CD8-positive, alpha-beta memory T cell (primary cell): Measurements from ENCODE around the gene RAB33B. TPM values are rescaled to one million over a fixed set of nuclear protein-coding genes. Genes with fewer than 3 reads are reported as not detected.
"Not testable (repeated sequence)": the region's sequence is repeated elsewhere in the genome, so short reads cannot be mapped to it uniquely, and the experiment has no call there.

Source experiments
- CTCF ChIA-PET: fragments of 350-600 bp; sonication (Branson Sonifier 250); formaldehyde crosslinking; loops from one replicate; lab custom pipeline; 2021; ENCODE audit warnings: antibody characterized with exemption; lab: Charles Lee
- POLR2A ChIA-PET: fragments of 350-600 bp; sonication (Branson Sonifier 250); formaldehyde crosslinking; loops from one replicate; lab custom pipeline; 2021; ENCODE audit warnings: antibody characterized with exemption; lab: Charles Lee
- DNase-seq, 5 donors: peaks; one replicate each; pipeline versions ENCODE4 v3.0.0 to v3.0.0-alpha.2; 2020 to 2022; ENCODE audit warnings: mixed read lengths in 1 of 5
- H3K27ac ChIP-seq: one replicate; pipeline ENCODE4 v1.7.0; 2013; ENCODE audit warnings: low read depth, mild to moderate bottlenecking, low read length, moderate library complexity
- H3K27me3 ChIP-seq: 2 replicates; pipeline ENCODE4 v1.7.0; 2013; ENCODE audit warnings: low read length, mild to moderate bottlenecking; ENCODE audit not compliant: insufficient read depth, poor library complexity, severe bottlenecking
- H3K36me3 ChIP-seq: 2 replicates; pipeline ENCODE4 v1.7.0; 2013; ENCODE audit warnings: mild to moderate bottlenecking, low read length, moderate library complexity; ENCODE audit not compliant: insufficient read depth
- H3K4me1 ChIP-seq: 2 replicates; pipeline ENCODE4 v1.7.0; 2013; ENCODE audit warnings: mild to moderate bottlenecking, low read length, moderate library complexity; ENCODE audit not compliant: insufficient read depth
- H3K4me3 ChIP-seq: 2 replicates; pipeline ENCODE4 v1.7.0; 2013; ENCODE audit warnings: mild to moderate bottlenecking, low read length
- H3K9me3 ChIP-seq: 2 replicates; pipeline ENCODE4 v1.7.0; 2013; ENCODE audit warnings: mild to moderate bottlenecking, low read length
- H3K27ac Mint-ChIP-seq, 8 donors: one replicate each; pipeline ENCODE4 v1.8.0; 2020 to 2021; ENCODE audit warnings: mixed read lengths in 8 of 8, mild to moderate bottlenecking in 6 of 8, inconsistent platforms in 3 of 8, moderate library complexity in 3 of 8
- H3K27me3 Mint-ChIP-seq, 2 donors: one replicate each; pipeline ENCODE4 v1.8.0; 2020 to 2021; ENCODE audit warnings: mixed read lengths in 2 of 2, mild to moderate bottlenecking in 1 of 2, moderate library complexity in 1 of 2
- H3K36me3 Mint-ChIP-seq, 3 donors: one replicate each; pipeline ENCODE4 v1.8.0; 2020 to 2021; ENCODE audit warnings: mixed read lengths in 3 of 3, inconsistent platforms in 1 of 3, mild to moderate bottlenecking in 1 of 3
- H3K4me1 Mint-ChIP-seq, 3 donors: one replicate each; pipeline ENCODE4 v1.8.0; 2020 to 2021; ENCODE audit warnings: mixed read lengths in 3 of 3, inconsistent platforms in 1 of 3, mild to moderate bottlenecking in 1 of 3
- H3K4me3 Mint-ChIP-seq, 7 donors: one replicate each; pipeline ENCODE4 v1.8.0; 2020 to 2021; ENCODE audit warnings: mixed read lengths in 7 of 7, mild to moderate bottlenecking in 6 of 7, moderate library complexity in 4 of 7, inconsistent platforms in 2 of 7
- H3K9me3 Mint-ChIP-seq, 5 donors: one replicate each; pipeline ENCODE4 v1.8.0; 2020 to 2022; ENCODE audit warnings: mixed read lengths in 5 of 5, mild to moderate bottlenecking in 3 of 5, moderate library complexity in 2 of 5, inconsistent platforms in 1 of 5
- polyA plus RNA-seq: library from polyadenylated mRNA; unstranded; fragments of 300-500 nt; fragmentation: Illumina TruSeq; gene quantifications from one replicate; pipeline ENCODE4 v1.2.3, GENCODE V29; 2021
- total RNA-seq, 2 experiments: library from RNA; stranded (reverse); gene quantifications; one replicate each; pipeline ENCODE4 v1.2.3, GENCODE V29; 2021

RAB33B gene
- total and polyA plus RNA-seq, 3 experiments from 2014 or later = 5.6 to 8.4 (median 6.2) TPM

- H3K27me3 ChIP-seq, H3K27me3 Mint-ChIP-seq, H3K36me3 ChIP-seq, H3K4me1 ChIP-seq, H3K27ac ChIP-seq, H3K4me3 Mint-ChIP-seq, H3K9me3 ChIP-seq, DNase-seq, H3K27ac Mint-ChIP-seq, POLR2A ChIA-PET, H3K4me3 ChIP-seq: not testable (repeated sequence)
- peaks cover 27 to 44% (median 28%) of the 10 kb centered on the region in 3 donors for H3K4me1 Mint-ChIP-seq
- H3K9me3 Mint-ChIP-seq = peaks cover 4 to 12% (median 10%) of the 10 kb centered on the region in 5 donors
- CTCF ChIA-PET = interaction anchor here (1.2 kb wide), 1 partner anchor 11 kb away, joined by 3 read pairs; the partner anchor contains the start of gene RAB33B
- H3K36me3 Mint-ChIP-seq = peaks cover 18 to 37% (median 28%) of the 10 kb centered on the region in 3 donors
Measured at GRCh38 chr4:139464512-139464911, 10.6 kb downstream of the RAB33B start.

GRCh38 chr4:139465922-139466321 is 12.0 kb downstream of the RAB33B start:
- Mint-ChIP-seq H3K27me3 (no peaks in the 10 kb centered on the region), H3K9me3 (peaks cover 8 to 14% (median 10%) of the 10 kb centered on the region in 5 donors), H3K4me1 (peaks cover 24 to 44% (median 28%) of the 10 kb centered on the region in 3 donors), H3K4me3 (no peak overlapping the region), H3K36me3 (peaks cover 17 to 32% (median 31%) of the 10 kb centered on the region in 3 donors), H3K27ac (no peak overlapping the region)
- Histone ChIP-seq H3K27me3 (no peaks in the 10 kb centered on the region), H3K4me3 (no peak overlapping the region), H3K27ac (no peak overlapping the region), H3K9me3 (no peaks in the 10 kb centered on the region), H3K36me3 (no peaks in the 10 kb centered on the region), H3K4me1 (no peaks in the 10 kb centered on the region)
- ChIA-PET CTCF (interaction anchor here (0.6 kb wide), 1 partner anchor 38 kb away, joined by 3 read pairs; no protein-coding TSS in a partner anchor), POLR2A (no interaction called here)
- no peak for DNase-seq

GRCh38 chr4:139468756-139469155 is 14.8 kb downstream of the RAB33B start:
- H3K9me3 ChIP-seq, CTCF ChIA-PET: not testable (repeated sequence)

GRCh38 chr4:139469216-139469615 is 15.3 kb downstream of the RAB33B start:
- Mint-ChIP-seq H3K4me3 (no peak overlapping the region), H3K27me3 (no peaks in the 10 kb centered on the region), H3K27ac (no peak overlapping the region), H3K4me1 (peaks cover 22 to 42% (median 24%) of the 10 kb centered on the region in 3 donors), H3K9me3 (peaks cover 8 to 19% (median 14%) of the 10 kb centered on the region in 5 donors), H3K36me3 (peaks cover 28 to 45% (median 42%) of the 10 kb centered on the region in 3 donors)
- H3K4me3 ChIP-seq = no peak overlapping the region
- H3K36me3 ChIP-seq = peaks cover under 1% of the 10 kb centered on the region
- no peak overlapping the region for H3K27ac ChIP-seq
- no peaks in the 10 kb centered on the region for H3K4me1 ChIP-seq
- ChIA-PET POLR2A (no interaction called here), CTCF (no interaction called here)
- H3K9me3 ChIP-seq = no peaks in the 10 kb centered on the region
- no peak for DNase-seq
- H3K27me3 ChIP-seq = no peaks in the 10 kb centered on the region

More at GRCh38 chr4:139468756-139469155, 14.8 kb downstream of the RAB33B start:
- H3K4me3 ChIP-seq, H3K27me3 ChIP-seq, H3K36me3 ChIP-seq, H3K4me3 Mint-ChIP-seq, H3K27ac Mint-ChIP-seq, DNase-seq, POLR2A ChIA-PET, H3K4me1 ChIP-seq, H3K27ac ChIP-seq, H3K27me3 Mint-ChIP-seq: not testable (repeated sequence)
- Mint-ChIP-seq H3K9me3 (peaks cover 8 to 19% (median 14%) of the 10 kb centered on the region in 5 donors), H3K36me3 (peaks cover 29 to 48% (median 41%) of the 10 kb centered on the region in 3 donors), H3K4me1 (peaks cover 24 to 43% (median 26%) of the 10 kb centered on the region in 3 donors)

DNA sequence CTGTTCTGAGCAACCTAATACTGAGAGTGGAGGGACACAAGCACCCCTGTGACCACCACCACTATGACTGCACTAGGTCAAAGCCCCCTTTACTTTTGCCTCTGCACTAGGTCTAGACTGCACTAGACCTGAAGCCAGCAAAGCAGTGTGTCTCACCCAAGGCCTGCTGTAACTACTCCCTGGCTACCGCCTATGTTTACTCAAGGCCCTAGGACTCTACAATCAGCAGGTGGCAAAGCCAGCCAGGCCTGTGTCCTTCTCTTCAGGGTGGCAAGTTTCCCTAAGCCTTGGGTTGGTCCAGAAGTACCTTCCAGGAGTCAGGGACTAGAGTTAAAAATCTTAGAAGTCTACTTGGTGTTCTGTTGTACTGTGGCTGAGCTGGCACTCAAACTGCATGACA is 15.9 kb downstream of the RAB33B start:
- Histone ChIP-seq H3K36me3 (peaks cover 4% of the 10 kb centered on the region), H3K27ac (no peak overlapping the region), H3K4me3 (no peak overlapping the region), H3K27me3 (no peaks in the 10 kb centered on the region), H3K4me1 (no peaks in the 10 kb centered on the region), H3K9me3 (no peaks in the 10 kb centered on the region)
- no peak overlapping the region for H3K27ac Mint-ChIP-seq
- H3K4me3 Mint-ChIP-seq = no peak overlapping the region
- H3K4me1 Mint-ChIP-seq = peaks cover 22 to 37% (median 24%) of the 10 kb centered on the region in 3 donors
- H3K27me3 Mint-ChIP-seq = no peaks in the 10 kb centered on the region
- H3K9me3 Mint-ChIP-seq = peaks cover 8 to 19% (median 14%) of the 10 kb centered on the region in 5 donors
- ChIA-PET CTCF (no interaction called here), POLR2A (no interaction called here)
- H3K36me3 Mint-ChIP-seq = peaks cover 30 to 41% (median 38%) of the 10 kb centered on the region in 3 donors
- DNase-seq = no peak

DNA sequence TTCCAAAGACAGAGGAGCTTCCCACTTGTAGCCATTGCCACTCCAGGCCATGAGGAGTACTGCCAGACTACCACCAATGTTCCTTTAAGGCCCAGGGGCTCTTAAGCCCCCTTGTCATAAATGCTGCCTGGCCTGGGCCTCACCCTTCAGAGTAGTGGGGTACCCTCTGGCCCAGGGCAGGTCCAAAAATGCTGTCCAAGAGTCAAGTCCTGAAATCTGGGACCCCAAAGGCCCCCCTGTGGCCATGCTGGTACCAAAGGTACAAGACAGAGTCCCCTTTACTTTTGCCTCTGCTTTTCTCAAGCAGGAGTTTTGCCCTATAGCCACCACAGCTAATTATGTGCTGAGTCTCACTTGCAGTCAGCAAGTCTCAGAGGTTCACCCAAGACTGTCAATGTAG is 16.4 kb downstream of the RAB33B start:
- Mint-ChIP-seq H3K36me3 (peaks cover 30 to 41% (median 38%) of the 10 kb centered on the region in 3 donors), H3K9me3 (peaks cover 8 to 19% (median 14%) of the 10 kb centered on the region in 5 donors)
- CTCF ChIA-PET = no interaction called here

DNA sequence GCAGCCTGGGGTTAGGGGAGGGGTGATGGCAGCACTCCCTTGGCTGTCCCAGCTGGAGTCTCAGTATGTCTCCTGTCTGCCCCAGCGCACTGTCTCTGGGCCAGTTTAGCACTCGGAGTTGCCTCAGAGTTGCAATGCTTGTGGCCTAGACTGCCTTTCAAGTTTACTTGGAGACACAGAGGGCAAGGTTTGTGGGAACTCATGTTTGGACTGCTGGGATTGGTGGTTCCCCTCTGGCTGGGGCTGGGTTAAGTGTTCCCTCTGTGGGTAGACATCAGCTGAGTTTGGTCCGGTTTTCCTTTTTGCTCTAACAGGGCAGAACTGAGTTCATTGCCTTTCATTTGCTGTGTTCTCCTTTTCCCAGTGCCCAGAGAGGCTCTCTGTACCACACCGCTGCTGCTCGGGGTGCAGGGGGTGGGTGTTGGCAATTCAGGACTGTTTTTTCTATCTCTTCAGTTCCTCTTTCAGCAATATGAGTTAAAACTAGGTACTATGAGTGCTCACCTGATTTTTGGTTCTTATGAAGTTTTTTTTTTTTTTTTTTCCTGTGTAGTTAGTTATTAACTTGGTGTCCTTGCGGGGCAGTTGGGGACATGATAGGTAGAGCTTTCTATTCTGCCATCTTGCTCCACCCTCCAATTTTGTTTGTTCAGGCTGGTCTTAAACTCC is 17.2 kb downstream of the RAB33B start:
- CTCF ChIA-PET = no interaction called here
- H3K4me1 Mint-ChIP-seq = peaks cover 20 to 37% (median 24%) of the 10 kb centered on the region in 3 donors
- Histone ChIP-seq H3K27me3 (no peaks in the 10 kb centered on the region), H3K4me3 (no peak overlapping the region), H3K36me3 (peaks cover 4% of the 10 kb centered on the region), H3K9me3 (no peaks in the 10 kb centered on the region), H3K4me1 (no peaks in the 10 kb centered on the region), H3K27ac (no peak overlapping the region)
- H3K4me3 Mint-ChIP-seq = no peak overlapping the region
- DNase-seq = no peak
- H3K36me3 Mint-ChIP-seq = peaks cover 30 to 41% (median 38%) of the 10 kb centered on the region in 3 donors
- POLR2A ChIA-PET = no interaction called here
- H3K27ac Mint-ChIP-seq = no peak overlapping the region
- peaks cover 8 to 19% (median 14%) of the 10 kb centered on the region in 5 donors for H3K9me3 Mint-ChIP-seq
- H3K27me3 Mint-ChIP-seq = no peaks in the 10 kb centered on the region

More for the DNA sequence above, 16.4 kb downstream of the RAB33B start:
- no peak for DNase-seq
- POLR2A ChIA-PET = no interaction called here
- Mint-ChIP-seq H3K4me3 (peak overlapping the region in 1 of 7 donors; percentile 18), H3K4me1 (peaks cover 22 to 37% (median 24%) of the 10 kb centered on the region in 3 donors), H3K27ac (no peak overlapping the region), H3K27me3 (no peaks in the 10 kb centered on the region)
- no peaks in the 10 kb centered on the region for H3K4me1 ChIP-seq
- H3K27me3 ChIP-seq = no peaks in the 10 kb centered on the region
- no peak overlapping the region for H3K27ac ChIP-seq
- no peak overlapping the region for H3K4me3 ChIP-seq
- peaks cover 4% of the 10 kb centered on the region for H3K36me3 ChIP-seq
- H3K9me3 ChIP-seq = no peaks in the 10 kb centered on the region

- Mint-ChIP-seq H3K4me1 (peaks cover 20 to 36% (median 24%) of the 10 kb centered on the region in 3 donors), H3K36me3 (peaks cover 32 to 46% (median 37%) of the 10 kb centered on the region in 3 donors), H3K4me3 (no peak overlapping the region), H3K9me3 (peaks cover 8 to 18% (median 14%) of the 10 kb centered on the region in 5 donors), H3K27ac (no peak overlapping the region), H3K27me3 (no peaks in the 10 kb centered on the region)
- H3K9me3 ChIP-seq = no peaks in the 10 kb centered on the region
- no peaks in the 10 kb centered on the region for H3K27me3 ChIP-seq
- no peaks in the 10 kb centered on the region for H3K4me1 ChIP-seq
- POLR2A ChIA-PET = no interaction called here
- no peak overlapping the region for H3K4me3 ChIP-seq
- CTCF ChIA-PET = no interaction called here
- no peak for DNase-seq
- H3K27ac ChIP-seq = no peak overlapping the region
- peaks cover 4% of the 10 kb centered on the region for H3K36me3 ChIP-seq
Measured at GRCh38 chr4:139472852-139473251, 18.9 kb downstream of the RAB33B start.
